HG03442 (cell line): ENCODE measurements around the gene ANKRD23.

ENCODE experiments used
- ATAC-seq: cut with Tn5 transposase; IDR thresholded peaks from one replicate; pipeline ENCODE4 v1.9.1; 2021; ENCODE audit warnings: mild to moderate bottlenecking, moderate library complexity; ENCODE audit not compliant: unreplicated experiment

Gene ANKRD23

DNA sequence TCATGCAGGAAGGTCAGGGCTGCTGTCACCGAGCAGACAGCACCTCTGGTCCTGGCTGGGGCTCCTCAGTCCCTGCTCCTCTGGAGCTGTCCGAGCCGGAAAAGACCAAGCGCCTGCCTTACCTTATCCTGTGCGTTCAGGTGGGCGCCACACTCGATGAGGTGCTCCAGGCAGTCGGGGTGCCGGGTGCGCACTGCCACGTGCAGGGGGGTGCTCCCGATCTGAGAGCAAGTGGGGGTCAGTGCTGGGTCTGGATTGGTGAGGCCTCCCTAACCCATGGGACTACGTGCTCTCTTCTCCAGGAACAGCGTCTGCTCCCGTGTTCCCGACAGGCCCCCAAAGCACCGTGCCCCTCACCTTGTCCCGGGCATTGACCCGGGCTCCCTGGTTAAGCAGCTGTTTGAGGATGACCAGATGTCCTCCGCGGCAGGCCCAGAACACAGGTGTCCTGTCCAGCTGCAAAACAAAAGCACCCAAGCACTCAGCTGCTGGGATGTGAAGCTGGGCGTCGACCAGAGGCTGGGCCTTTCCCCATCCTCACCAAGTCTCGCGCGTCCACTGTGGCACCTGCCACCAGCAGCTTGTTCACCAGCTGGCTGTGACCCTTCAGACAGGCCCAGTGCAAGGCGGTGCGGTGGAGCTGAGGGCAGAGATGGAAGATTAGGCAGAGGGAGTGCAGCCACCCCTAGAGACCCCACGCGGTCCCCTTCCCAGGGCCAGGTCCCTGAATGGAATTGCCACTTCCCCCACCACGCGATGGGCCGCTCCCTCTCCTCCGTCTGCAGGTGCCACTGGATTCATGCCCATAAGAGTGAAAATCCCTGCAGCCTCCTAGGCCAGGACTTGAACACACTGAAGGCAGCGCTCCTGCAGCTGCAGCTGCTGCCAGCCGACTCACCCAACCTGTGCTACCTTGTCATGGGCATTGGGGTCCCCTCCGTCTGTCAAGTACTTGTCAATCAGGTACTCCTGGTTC is 3.7 kb downstream of the ANKRD23 start:
- ATAC-seq, result no peak

DNA sequence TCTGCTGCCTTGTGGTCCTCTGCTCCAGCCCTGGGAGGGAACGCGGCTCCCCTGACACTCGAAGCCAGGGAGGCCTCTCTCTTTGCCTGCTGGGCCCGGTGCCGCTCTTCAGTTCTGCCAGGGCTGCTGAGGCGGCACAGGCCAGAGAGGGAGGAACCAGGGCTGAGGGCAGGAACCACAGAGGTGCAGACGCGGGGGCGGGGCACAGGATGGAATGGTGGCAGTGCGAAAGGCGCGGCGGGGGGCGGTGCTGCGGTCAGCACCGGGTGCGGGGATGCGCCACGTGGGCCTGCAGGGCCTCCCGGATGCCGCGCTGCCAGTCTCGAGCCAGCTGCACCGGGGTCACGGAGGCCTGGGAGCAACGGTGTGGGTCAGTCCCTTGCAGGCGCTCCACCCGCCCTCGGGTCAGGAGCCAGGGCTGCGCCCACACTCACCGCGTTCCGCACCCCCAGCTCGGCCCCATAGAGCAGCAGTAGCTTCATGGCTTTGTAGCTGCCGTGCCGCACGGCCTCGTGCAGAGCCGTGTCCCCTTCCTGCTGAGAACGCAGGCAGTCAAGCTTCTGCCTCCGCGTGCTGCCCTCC is 4.4 kb downstream of the ANKRD23 start:
- peak; percentile 70 for ATAC-seq

DNA sequence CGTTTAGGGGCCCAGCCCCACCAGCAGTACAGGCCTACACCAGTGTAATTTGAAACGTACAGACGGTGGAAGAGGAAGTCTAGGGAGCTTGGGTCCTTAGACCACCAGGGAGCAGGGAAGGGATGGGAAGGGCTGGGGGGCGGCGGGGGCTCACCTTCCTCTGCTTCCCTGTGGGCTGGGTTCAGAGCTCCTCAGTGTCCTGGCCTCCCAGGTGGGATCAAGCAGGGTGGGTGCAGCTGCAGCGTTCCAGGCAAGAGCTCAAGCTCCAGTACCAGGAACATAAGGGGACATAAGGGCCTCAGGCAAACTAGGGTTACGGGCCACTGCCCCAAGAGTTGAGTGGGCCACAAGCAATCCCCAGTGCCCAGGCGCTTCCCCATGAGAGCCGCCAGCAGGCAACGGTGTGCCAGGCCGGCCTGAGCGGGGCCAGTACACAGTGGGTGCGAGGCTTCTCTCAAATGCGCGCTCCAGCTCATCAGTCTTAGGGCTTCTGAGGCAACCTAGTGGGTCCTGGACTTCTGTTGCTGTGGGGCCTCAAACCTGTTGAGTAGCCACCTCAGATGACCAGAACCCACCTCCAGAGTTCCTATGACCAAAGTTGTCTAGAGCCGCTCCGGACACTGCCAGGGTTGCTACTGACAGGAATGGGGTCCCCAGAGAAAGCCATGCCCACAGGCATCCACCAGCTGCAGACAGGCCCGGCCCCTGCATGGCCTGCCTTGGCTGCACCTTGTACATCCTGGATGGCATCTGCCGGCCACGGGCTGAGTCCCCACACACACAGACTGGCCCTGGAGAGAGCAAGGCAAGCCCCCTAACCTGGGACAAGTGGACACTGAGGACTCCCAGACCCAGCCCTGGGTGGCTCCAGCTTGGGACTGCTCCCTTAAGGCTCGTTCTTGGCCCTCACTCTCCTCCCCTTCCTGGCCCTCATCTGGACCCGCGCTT is 5.2 kb downstream of the ANKRD23 start:
- ATAC-seq, result no peak

DNA sequence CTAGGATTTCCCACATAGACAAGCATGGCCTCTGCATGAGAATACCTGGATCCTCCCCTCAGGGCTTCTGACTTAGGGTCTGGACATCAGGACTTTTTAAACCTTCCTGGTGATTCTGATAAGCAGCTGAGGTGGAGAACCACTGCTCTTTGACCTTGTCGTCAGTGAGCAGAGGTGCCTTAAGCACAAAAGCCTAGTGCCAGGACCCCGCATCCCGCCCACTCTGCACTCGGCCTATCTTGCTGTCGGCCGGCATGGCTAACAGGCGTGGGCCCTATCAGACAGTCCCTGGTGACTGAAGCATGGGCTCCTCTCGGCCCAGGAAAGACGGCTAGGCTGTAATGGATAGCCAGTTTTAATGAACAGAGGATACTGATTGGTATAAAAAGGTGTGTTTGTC is 6.2 kb downstream of the ANKRD23 start:
- no peak for ATAC-seq

DNA sequence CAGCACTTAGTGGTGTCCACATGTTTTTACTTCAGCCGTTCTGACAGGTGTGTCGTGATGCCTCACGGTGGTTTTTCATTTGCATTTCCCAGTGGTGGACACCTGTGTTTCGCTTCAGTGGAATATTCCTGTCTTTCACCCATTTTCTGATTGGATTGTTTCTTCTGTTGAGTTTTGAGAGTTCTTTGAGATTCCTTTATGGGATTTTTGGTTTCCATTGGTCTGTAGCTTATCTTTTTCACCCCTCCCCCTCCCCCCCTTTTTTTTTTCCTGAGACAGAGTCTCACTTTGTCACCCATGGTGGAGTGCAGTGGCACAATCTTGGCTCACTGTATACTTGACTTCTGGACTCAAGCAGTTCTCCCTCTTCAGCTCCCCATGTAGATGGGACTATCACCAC is 8.0 kb downstream of the ANKRD23 start:
- no peak for ATAC-seq

DNA sequence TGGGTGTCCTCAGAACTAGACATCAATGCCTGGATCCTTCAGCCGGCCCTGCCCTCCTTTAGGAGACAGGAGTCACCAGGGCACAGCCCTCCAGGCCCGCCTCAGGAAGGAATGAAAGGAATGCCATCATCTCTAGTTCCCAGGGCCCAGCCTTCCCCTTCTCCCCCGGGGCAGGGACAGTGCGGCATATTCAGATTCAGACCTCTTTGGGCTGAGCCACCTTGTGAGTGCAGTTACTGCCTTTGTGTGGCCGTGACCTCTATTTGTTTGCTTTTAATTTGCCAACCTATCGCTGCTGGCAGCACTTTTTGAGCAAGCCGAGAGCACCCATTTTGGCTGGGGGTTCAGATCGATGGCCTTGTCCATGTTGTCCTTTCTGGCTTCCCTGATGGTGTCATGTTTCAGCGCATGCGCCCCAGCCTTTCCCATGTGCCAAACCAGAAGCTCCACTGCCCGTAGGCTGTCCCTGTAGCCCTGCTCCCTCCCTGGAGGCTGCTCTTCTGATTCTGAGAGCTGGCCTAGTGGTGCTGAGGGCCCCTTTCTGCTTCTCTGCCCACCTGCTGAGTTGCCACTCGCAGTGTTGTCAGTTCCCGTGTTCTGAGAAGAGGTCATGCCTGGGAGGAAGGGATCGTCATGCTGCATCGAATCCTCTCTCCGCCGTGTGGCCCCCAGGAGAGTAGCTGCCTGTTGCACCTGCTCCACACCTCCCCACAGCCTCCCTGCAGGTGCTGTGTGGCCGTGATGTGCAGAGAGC is 10.9 kb downstream of the ANKRD23 start:
- ATAC-seq, result no peak

DNA sequence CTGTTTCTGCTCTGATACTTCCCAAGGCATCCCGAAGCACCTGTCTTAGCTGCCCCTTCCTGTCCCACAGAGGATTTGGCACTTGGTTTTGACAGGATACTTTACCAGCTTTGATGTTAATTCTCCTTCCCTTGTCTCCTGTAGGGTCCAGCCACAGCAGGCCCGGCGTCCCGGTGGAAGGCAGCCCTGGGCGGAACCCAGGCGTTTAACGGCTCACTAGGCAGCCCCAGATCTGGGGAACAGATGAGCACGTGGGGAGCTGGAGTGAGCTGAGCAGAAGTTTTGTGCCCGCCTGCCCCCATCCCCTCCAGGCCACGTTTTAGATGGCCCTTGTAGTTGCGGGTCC is 11.4 kb downstream of the ANKRD23 start:
- no peak for ATAC-seq

DNA sequence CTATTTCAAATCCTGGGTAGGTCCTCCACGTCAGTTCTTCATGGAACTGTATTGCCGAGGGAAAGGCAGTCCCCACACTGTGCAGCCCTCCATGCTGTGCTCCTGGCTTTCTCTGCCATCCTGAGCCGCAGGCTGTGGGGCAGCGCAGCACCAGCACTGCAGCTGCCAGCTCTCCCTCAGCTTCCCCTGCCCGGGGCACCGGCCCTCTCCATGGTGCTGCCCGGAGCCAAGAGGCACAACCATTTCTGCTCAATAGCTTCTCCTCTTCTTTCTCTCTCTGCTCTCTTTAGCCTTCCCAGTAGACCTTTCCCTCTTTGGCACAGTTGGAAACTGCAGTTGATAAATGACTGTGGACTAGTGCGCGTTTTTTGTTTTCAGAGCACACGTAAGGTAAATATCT is 12.1 kb downstream of the ANKRD23 start:
- ATAC-seq, result no peak

DNA sequence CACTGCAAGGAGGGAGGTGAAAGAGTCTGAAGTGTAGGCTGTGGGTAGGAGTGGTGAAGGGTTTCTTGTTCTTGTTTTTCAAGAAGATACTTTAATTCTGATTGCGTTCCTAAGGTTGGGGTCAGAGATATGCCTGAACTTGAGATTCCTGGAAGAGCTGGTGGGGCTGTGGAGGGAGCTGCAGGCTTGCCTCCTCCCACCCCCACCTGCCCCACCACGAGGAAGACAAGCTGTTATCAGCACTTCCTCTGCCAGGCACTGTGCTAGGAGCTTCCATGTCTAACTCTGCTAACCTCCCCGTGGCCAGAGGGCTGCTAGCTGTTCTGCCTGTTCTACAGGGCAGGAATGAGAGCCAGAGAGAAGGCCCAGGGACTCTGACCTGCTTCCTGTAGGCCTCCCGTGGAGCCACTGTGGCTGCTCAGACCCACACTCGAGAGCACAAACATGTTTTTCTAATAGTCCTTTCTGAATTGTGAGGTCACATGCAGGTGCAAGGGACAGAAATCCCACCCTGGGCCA is 13.7 kb downstream of the ANKRD23 start:
- no peak for ATAC-seq

DNA sequence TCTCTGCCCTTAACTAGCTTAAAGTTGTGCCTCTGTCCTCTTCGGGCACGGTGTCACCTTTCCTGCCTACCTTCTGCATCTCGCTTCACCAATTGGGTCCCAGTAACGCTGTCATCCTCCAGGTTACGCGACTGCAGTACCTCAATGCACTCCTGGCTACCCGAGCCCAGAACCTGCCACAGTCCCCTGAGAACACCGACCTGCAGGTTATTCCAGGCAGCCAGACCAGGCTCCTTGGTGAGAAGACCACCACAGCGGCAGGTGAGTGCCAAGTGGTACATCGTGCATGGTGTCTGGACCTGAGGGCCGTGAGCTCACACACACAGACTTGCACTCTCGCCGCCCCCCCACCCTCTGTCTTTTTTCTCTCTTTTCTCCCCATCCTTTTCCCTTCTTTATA is 14.9 kb downstream of the ANKRD23 start:
- ATAC-seq, result no peak

DNA sequence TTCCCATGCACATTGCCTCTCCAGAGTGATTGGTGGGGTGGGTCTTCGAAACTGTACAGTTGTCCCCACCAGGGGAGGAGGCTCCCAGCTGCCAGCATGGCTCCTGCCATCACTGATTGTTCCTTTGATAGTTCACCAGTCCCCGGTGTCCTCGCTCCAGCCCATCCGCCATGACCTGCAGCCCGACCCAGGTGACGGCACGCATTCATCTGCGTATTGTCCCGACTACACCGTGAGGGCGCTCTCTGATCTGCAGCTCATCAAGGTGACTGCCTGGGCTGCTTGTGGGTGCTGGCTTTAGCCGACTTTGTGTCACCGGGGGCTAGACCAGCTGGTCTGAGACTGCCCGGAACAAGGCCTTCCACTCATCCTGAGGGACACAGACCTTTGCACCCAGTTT is 15.4 kb downstream of the ANKRD23 start:
- no peak for ATAC-seq

DNA sequence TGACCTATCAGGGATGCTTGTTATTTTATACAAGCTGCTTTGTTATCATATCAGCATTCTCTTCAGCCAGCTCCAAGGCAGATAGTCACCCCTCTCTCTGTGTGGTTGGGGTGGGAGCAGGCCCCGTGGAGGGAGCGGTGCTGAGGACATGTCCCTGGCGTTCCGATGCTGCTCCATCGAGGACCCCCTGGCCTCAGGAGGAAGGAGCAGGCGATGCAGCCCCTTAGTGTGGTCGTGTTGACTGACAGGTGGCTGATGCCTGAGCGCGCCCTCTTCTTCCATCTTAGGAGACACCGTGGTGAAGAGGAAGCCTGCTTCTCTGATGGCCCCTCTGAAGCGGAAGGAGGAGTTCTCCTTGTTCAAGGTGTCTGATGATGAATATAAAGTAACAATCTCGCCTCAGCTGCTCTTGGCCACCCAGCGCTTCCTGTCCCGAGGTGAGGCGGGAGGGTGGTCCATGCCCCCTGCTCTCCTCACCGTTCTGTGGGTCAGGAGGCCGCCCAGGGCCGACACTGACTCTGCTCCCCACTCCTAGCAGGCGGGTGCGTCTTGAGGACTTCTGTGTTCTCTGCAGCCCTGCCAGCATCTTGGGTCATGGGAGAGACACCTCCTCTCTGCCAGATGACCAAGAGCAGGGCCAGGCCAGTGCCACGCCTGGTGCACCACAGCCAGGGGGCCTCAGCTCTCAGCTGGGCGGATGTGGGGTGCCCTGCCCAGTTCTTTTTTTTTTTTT is 17.1 kb downstream of the ANKRD23 start:
- ATAC-seq, result no peak

DNA sequence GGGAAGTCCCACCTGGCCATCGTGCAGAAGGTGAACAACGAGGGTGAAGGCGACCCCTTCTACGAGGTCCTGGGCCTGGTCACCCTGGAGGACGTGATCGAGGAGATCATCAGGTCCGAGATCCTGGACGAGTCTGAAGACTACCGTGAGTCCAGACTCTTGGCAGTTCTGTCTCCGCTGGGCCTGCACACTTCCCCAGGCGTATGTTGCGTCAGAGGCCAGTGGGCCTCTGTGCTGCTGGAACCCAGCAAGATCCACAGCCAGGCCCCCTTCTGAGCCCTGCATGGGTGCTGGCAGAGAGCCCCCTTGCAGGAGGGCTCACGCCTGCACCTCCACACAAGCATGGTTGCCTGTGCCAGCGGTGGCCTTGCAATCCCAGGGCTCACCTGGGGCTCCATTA is 18.8 kb downstream of the ANKRD23 start:
- ATAC-seq, result no peak

DNA sequence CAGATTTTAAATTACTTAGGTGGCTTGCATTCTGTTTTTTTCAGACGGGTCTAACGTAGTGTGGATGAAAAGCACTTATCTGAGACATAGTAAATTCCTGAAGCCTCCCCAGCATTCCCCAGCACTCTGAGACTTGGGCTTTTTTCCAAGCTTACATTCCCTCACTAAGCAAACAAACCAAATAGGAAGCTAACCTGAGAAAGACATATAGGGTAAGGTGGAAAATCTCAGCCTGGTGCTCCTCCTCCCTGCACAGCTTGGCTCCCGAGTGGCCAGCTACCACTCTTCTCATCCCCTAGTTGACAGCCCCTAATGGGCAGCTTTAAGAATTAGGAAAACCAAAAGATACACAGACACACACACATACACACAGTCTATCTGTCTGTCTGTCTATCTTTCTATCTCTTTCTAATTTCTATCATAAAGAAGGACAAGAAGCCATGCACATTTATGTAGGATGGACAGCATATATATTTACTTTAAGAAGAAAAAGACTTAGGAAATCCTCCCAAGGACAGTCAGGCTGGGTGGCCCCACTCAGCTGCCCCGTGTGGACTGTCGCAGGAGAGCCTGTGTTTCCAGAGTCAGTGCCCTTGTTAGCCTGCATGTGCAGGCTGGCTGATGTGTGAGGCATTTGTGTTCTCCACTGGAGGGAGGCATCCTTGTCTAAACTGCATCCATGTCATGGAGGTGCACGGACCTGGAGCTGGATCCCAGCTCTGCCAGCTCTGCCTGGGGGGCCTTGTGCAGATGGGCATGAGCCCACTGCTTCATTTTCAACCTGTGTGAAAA is 19.5 kb downstream of the ANKRD23 start:
- no peak for ATAC-seq

DNA sequence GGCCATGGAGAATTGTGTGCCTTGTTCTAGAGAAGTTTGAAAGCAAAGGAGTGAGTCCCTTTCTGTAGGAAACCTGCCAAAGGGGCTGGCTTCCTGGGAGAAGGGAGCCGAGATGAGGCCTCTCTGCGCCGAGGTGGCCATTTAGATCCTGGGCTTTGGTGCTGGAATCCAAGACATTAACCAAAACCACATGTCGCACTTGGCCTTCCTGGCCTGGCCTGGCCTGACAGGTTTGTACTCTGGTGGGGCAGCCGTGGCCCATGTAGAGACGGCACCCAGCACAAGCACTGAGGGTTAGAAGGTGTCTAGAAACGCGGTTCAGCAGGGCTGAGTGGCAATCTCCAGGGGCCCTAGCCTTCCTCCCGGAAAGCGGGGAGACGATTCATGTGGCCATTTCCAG is 20.6 kb downstream of the ANKRD23 start:
- ATAC-seq, result no peak

DNA sequence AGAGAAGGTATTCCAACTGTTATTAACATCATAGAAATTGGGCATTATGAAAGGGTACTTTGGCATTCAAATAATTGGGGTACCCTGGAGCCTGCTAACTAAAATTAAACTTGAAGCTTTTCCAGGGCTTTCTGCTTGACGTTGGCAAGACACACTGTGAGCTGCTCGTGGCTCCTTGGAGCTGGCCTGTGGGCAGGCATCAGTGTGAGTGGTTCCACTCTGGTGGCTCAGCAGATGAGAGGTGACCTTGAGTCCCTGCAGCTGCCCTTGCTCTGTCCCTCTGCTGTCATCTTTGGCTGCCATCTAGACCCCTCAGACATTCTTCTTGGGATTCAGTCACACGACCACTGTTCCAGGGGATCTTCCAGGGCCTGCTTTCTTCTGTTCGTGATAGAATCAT is 21.0 kb downstream of the ANKRD23 start:
- no peak for ATAC-seq

DNA sequence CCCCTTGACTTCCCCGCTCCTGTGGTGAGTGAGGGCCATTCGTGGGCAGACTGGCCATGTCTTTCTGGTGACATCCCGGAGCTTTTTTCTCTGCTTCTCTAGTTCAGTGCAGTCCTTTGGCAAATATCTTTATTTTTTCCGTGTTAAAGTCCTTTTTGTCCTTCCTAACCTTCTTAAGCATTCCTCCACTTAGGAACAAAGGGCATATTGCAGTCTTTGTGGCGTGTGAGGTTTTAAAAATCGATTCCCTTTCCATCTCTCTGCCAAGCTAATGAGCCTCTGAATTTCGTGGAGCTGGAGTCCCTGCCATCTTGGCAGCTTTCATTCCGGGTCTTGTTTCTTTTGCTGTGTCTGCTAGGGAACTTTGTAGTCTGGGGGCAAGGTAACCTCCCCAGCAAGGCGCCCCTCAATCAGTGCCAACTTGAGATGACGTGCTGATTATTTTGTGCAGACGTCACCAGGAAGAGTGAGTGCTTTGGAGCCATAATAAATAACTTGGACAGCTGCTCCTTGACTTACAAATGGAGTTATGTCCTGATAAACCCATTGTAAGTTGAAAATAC is 22.6 kb downstream of the ANKRD23 start:
- no peak for ATAC-seq

DNA sequence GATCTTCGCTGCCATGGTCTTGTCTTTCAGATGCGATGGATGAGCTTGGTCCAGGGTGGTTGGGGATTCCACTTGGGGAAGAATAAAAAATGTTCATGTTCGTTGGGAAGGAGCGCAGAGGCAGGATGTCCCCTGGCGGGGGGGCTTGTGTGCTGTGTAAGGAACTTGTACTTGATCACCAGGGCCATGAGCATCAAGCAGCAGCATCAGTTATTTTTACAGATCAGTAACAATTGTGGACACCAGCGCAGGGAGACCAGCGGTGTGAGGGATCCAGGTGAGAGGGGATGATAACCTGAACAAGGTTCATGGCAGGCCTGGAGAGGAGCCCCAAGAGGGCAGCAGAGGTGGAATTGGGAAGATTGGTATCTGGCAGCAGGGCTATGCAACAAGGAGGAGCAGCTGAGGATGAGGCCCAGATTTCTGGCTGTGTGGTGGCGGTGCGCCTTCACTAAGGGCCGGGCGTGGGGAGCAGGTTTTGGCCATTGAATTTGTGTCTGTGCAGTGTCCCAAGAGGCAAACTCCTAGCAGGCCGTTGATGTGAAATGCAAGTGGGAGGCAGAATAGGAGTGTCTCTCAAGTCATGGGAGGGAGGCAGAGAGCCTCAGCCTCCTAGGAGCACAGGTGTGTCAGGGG is 23.8 kb downstream of the ANKRD23 start:
- no peak for ATAC-seq
